NCI-H2227 treated with DMSO at 0.1 percent for 48 hours (cell line): ENCODE measurements around the gene RIOK1.
"Not testable (repeated sequence)": the region's sequence is repeated elsewhere in the genome, so short reads cannot be mapped to it uniquely, and the experiment has no call there.

Experiments
- DNase-seq: peaks from one replicate; lab custom pipeline; 2025; lab: John Stamatoyannopoulos, UW

Gene RIOK1

DNA sequence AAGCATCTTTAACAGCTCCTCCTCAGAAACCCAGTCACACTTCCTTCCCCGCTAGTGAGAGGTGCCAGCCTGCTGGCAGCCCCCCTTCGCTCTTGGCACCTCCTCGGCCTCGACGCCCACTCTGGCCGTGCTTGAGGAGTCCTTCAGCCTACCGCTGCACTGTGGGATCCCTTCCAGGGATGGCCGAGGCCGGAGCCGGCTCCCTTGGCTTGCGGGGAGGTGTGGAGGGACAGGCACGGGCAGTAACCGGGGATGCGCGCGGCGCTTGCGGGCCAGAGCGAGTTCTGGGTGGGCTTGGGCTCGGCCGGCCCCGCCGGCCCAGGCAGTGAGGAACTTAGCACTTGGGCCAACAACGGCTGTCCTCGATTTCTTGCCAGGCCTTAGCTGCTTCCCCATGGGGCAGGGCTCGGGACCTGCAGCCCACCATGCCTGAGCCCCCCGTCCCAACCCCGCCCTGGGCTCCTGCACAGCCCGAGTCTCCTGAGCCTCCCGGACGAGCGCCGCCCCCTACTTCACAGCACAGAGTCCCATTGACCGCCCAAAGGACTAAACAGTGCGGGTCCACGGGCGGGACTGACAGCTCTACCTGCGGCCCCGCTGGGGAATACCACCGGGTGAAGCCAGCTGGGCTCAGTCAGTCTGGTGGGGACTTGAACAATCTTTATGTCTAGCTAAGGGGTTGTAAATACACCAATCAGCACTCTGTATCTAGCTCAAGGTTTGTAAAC is 51.6 kb downstream of the RIOK1 start:
- DNase-seq, result no peak

DNA sequence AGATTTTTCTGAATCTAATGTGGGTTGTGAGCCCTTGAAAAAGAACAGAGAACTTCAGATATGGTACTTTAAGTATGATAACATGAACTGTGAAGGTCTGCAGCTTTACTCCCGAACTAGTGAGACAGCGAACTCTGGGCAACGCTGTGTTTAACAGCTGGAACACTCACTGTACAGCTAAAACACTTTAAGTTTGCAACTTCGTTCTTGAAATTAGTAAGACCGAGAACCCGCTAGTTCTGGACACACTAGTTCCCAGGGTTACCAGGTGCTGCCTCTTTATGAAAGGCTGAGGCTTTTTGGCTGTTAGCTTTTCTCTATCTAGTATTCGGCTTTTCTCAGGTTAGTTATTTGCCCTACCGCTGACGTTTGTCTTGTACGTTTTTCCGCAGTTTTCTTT is 52.9 kb downstream of the RIOK1 start:
- no peak for DNase-seq

DNA sequence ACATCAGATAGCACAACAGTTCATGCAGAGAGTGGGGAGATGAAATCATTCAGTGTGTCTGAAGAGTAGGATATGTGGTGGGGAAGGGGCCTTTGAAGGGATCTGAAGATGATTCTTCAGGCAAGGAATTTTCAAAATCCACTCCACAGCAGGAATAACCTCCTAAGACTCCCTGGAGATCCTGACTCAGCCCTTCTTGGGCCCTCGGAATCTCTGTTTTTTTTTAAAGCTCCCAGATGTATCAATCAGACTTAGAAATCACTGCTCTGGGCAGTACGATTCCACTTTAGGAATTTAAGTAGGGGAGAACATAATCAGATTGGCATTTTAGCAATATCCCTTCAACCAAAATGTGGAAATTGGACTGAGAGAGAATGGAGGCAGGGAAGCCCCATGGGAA is 55.5 kb downstream of the RIOK1 start:
- no peak for DNase-seq

DNA sequence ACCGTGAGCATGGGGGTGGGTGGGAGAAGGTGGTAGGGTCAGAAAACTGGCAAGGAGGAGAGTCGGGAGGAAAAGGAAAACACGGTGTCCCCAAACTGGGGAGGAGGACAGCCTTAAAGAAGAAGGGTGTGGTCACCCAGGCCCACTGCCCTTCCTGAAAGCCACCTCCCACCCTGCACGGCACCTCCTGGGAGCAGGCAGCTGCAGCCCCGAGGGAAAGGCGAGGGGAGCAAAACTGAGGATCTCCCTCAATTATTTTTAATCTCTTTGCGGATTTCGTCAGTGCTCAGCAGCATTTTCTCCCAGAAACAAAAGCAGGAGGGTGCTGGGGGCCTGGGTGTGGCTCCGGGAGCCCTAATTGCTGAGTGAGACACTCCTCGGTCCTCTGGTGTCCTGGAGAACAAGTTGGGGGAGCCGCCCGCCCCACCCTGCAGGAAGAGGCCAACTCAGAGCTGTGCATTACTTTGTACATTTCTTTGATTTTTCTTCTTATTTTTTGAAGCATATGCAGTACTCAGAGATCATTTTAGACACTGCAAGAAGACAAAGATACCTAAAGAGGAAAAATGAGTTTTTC is 56.4 kb downstream of the RIOK1 start:
- no peak for DNase-seq

DNA sequence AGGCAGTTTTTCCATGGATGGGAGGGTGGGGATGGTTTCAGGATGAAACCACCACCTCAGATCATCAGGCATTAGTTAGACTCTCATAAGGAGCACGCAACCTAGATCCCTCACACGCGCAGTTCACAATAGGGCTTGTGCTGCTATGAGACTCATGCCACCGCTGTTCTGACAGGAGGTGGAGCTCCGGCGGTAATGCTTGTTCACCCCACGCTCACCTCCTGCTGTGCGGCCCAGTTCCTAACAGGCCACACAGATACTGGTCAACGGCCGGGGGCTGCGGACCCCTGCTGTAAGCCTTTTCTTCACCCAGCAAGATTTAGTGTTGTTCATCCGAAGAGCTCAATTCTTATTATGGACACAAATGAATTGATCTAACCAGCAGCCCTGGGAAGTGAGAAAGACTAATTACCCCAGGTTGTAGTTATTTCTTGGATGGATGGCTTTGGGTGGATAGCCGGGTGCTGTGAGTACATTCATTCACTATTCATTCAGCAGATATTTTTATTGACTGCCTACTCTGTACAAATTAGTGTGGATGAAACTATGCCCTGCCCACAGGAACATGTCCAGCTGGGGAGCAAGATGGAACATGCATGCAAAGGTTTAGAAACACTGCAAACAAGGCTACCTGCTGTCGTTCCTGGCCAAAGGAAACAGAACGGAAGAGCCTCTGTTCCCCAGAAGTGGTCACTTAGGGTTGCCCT is 57.2 kb downstream of the RIOK1 start:
- peak; percentile 21 for DNase-seq

DNA sequence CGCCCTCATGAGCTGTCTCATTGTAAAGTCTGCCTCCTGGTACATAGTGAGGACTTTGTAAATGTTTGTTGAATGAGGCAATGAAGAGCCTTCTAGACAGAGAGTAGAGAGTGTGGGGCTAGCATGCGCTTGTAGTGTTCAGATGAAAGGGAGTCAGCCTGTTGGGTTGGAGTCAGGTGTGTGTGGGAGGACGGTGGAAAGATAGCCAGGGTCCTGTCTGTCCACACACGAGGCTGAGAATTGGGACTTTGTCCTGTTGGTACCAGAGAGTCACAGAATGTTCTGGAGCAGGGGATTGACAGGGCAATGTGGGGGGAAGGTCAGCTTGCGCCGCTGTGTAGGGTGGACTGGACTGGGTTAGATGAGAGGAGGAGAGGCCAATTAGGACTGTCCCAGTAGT is 58.6 kb downstream of the RIOK1 start:
- DNase-seq, result no peak

DNA sequence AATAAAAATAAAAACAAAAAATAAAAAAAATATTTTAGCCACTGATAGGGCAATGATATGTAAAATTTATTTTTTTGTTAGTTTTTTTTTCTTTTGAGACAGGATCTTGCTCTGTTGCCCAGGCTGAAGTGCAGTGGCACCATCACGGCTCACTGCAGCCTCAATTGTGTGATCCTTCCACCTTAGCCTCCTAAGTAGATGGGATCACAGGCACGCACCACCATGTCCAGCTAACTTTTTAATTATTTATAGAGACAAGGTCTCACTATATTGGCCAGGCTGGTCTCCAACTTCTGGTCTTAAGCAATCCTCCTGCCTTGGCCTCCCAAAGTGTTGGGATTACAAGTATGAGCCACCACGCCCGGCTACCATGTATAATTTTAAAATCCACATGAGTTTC is 59.4 kb downstream of the RIOK1 start:
- DNase-seq, result no peak

DNA sequence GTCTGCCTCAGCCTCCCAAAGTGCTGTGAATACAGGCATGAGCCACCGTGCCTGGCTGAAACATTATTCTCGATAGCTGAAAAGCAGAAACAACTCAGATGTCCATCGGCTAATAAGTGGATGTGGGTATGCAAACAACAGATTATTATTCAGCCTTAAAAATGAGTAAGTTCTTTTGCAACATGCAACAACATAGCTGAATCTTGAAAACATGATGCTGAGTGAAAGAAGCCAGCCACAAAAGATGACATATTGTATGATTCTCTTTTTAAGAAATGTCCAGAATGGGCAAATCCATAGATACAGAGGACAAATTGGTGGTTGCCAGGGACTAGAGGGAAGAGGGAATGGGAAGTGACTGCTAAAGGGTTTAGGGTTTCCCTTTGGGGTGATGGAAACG is 61.7 kb downstream of the RIOK1 start:
- no peak for DNase-seq

DNA sequence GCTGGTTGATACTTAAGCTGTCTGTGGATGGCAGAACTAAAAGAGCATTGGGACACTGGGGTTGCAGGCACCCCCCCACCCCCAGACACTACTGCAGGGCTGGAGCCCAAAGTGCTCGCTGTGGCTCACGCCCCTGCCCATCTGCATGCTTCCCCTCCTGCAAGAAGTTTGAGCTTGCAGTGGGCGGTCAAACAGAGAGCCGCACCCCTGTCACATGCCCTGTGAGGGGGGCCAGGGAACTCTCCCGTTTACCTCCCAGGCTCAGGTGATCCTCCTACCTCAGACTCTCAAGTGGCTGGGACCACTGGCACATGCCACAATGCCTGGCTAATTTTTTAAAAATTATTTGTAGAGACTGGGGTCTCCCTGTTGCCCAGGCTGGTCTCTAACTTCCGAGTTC is 63.3 kb downstream of the RIOK1 start:
- DNase-seq, result no peak

DNA sequence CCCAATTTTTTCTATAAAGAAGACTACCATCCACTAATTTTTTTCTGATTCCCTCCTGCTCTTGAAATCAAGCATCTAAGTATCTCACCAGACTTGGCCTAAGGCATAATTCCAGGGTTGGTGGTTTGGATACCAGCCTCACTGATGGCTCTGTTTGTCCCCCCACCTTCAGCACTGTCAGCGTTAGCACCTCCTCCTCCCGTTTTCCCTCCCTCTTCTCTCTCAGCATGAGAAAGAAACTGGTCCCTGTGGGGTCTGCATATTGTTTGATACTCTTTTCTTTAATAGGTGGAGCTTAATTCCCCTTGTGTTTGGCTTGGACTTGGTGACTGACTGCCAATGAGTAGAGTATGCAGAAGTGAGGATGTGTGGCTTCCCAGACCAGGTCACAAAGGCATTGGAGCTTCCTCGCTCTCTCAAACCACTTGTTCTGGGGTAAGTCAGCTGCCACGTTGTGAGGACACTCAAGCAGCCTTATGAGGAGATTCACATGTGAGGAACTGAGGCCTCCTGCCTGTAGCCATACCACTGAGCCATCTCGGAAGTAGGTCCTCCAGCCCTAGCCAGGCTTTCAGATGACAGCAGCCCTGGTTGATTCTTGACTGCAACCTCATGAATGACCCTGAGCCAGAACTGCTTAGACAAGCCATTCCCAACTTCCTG is 65.2 kb downstream of the RIOK1 start:
- no peak for DNase-seq

DNA sequence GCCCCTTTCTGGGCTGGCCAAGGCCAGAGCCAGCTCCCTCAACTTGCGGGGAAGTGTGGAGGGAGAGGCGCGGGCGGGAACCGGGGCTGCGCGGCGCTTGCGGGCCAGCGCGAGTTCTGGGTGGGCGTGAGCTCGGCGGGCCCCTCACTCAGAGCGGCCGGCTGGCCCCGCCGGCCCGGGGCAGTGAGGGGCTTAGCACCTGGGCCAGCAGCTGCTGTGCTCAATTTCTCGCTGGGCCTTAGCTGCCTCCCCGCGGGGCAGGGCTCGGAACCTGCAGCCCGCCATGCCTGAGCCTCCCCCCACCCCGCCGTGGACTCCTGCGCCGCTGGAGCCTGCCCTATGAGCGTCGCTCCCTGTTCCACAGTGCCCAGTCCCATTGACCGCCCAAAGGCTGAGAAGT is 66.7 kb downstream of the RIOK1 start:
- not testable (repeated sequence) for DNase-seq

DNA sequence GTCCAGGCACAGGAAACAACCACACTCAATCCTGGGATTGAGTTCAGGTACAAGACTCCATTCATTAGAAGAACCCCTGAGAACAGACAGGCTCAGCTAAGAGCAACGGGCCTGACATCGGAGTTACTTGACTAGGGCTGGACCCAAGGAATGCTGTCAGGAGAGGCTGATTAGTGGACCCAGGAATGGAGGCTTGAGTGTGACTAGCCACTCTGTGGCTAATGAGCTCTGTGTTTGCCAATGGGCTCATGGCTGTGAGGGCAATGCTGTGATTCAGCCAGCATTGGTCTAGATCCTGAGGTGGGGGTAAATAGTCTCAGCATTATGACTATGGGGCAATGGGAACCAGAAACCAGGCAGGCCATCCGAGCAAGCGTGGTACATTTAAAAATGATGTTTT is 71.8 kb downstream of the RIOK1 start:
- DNase-seq, result no peak

DNA sequence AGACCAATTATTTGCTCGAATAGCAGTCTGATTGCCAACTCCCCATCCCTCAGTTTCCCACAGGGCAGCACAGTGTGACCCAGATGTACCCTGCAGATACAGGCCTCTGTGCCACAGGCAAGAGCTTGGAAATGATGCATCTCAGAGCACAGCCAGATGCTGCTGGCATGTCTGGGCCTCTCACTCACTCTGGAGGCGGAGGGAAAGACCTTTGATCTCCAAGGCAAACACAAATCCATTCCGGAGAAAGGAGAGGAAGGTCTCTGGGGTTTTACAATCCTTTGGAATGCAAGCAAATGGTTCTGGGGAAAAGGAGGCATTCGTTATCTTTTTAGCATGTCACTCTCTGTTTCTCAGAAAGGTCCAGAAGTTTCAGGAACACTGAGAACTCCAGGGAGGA is 74.2 kb downstream of the RIOK1 start:
- peak; percentile 30 for DNase-seq

DNA sequence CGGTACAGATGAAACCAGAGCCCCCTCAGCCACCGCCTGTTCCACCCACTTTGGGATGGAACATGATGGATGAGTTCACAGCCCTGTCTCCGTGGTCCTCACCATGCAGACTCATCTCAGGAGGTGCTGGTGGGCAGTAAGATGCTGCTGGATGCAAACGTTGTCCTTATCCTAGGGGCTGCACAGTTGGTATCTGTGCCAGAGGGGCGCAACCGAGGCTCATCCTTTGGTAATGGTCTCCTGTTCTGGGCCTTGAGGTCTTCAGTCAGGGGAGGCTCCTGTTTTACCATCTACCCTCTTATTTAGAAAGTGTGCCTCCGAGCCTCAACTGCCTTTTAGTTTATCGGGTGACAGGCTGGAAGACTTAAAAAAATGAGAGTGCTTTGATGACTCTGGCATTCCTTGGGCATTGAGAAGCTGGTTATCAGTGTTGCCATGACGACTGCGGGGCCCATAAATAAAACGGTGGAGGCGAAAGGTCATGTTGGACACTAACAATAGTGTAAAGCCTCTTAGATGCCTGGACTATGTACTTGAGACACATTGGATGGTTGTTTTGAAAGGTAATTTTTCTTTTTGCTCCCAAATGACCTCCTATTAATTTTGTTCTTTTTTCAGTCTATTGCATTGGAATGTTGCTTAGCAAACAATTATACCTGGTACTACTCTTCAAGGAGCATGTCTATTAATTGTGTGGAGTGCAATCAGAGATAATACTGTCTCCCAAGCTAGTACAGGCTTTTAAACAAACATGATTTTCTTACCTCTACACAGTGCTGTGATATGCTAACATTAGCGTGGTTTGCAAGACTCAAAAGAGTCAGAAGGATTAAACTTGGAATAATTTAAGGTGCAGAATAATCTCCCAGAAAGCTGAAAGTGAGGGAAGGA is 77.6 kb downstream of the RIOK1 start:
- DNase-seq, result no peak
